Neural cell (in vitro differentiated cells): ENCODE results near the gene C16orf86. TPM values are rescaled to one million over a fixed set of nuclear protein-coding genes. Genes with fewer than 3 reads are reported as not detected.

Source experiments
- H2AFZ ChIP-seq: fragments of 200-600, 300-800 bp; sonication (generic), shearing (Covaris generic); 2 replicates; pipeline ENCODE4 v1.6.0; 2014; ENCODE audit warnings: low read depth, mild to moderate bottlenecking, antibody characterized with exemption, low read length, moderate library complexity
- H3F3A ChIP-seq: fragments of 200-600 bp; shearing (Covaris generic); 2 replicates; pipeline ENCODE4 v1.6.1; 2016; ENCODE audit warnings: mild to moderate bottlenecking, moderate library complexity, mixed read lengths, antibody characterized with exemption, low read length; ENCODE audit not compliant: insufficient read depth, poor library complexity, severe bottlenecking
- H3K27ac ChIP-seq: fragments of 200-600, 300-800 bp; sonication (generic), shearing (Covaris generic); 2 replicates; pipeline ENCODE4 v1.5.1; 2014; ENCODE audit warnings: mild to moderate bottlenecking, low read length, moderate library complexity
- H3K27me3 ChIP-seq: fragments of 300-800, 200-600 bp; sonication (generic), shearing (Covaris generic); 2 replicates; pipeline ENCODE4 v1.6.0; 2014; ENCODE audit warnings: mild to moderate bottlenecking, low read depth, low read length, moderate library complexity; ENCODE audit not compliant: insufficient read depth
- H3K36me3 ChIP-seq: fragments of 300-800, 200-600 bp; sonication (generic), shearing (Covaris generic); 2 replicates; pipeline ENCODE4 v1.5.1; 2014; ENCODE audit warnings: mild to moderate bottlenecking, antibody characterized with exemption, low read length, moderate library complexity; ENCODE audit not compliant: insufficient read depth
- H3K4me2 ChIP-seq: fragments of 300-800, 200-600 bp; sonication (generic), shearing (Covaris generic); 2 replicates; pipeline ENCODE4 v1.6.0; 2014; ENCODE audit warnings: mild to moderate bottlenecking, low read length
- H3K4me3 ChIP-seq: fragments of 300-800, 200-600 bp; sonication (generic), shearing (Covaris generic); 2 replicates; pipeline ENCODE4 v1.5.1; 2014; ENCODE audit warnings: mild to moderate bottlenecking, low read length, moderate library complexity
- H3K79me2 ChIP-seq: fragments of 200-600 bp; shearing (Covaris generic); replicated peaks from 2 replicates; pipeline ENCODE4 v1.6.0; 2014; ENCODE audit warnings: mild to moderate bottlenecking, low read length, moderate library complexity; ENCODE audit not compliant: insufficient read depth
- H3K9ac ChIP-seq: fragments of 300-800, 200-600 bp; sonication (generic), shearing (Covaris generic); 2 replicates; pipeline ENCODE4 v1.6.1; 2016; ENCODE audit warnings: mild to moderate bottlenecking, low read length, mixed read lengths
- H3K9me2 ChIP-seq: fragments of 200-600 bp; shearing (Covaris generic); 2 replicates; pipeline ENCODE4 v1.6.1; 2016; ENCODE audit warnings: mild to moderate bottlenecking, low read length, mixed read lengths; ENCODE audit not compliant: insufficient read depth
- H3K9me3 ChIP-seq: fragments of 200-600, 300-800 bp; sonication (generic), shearing (Covaris generic); 2 replicates; pipeline ENCODE4 v1.6.1; 2016; ENCODE audit warnings: mild to moderate bottlenecking, mixed run types, low read length, moderate library complexity, mixed read lengths
- H4K20me1 ChIP-seq: fragments of 200-600 bp; shearing (Covaris generic); 2 replicates; pipeline ENCODE4 v1.6.1; 2016; ENCODE audit warnings: mild to moderate bottlenecking, mixed run types; ENCODE audit not compliant: insufficient read depth
- CTCF ChIP-seq: fragments of 450-650 bp; IDR thresholded peaks from 2 replicates; pipeline ENCODE4 v1.5.1; 2014; ENCODE audit warnings: antibody characterized with exemption, mild to moderate bottlenecking, moderate library complexity; ENCODE audit not compliant: poor library complexity, severe bottlenecking
- EP300 ChIP-seq: fragments of 450-650 bp; conservative IDR thresholded peaks from 2 replicates; pipeline ENCODE4 v1.6.1; 2014; ENCODE audit warnings: antibody characterized with exemption, mild to moderate bottlenecking, moderate library complexity; ENCODE audit not compliant: poor library complexity, severe bottlenecking
- EZH2 ChIP-seq: fragments of 200-600, 300-800 bp; shearing (Covaris generic), sonication (generic); IDR thresholded peaks from 2 replicates; pipeline ENCODE4 v1.6.1; 2014; ENCODE audit warnings: antibody characterized with exemption, low read length, borderline replicate concordance, mild to moderate bottlenecking; ENCODE audit not compliant: insufficient read depth, poor library complexity, severe bottlenecking
- MXI1 ChIP-seq: fragments of 450-650 bp; conservative IDR thresholded peaks from 2 replicates; pipeline ENCODE4 v1.6.1; 2014; ENCODE audit warnings: antibody characterized with exemption, mild to moderate bottlenecking; ENCODE audit not compliant: poor library complexity, severe bottlenecking
- POLR2AphosphoS5 ChIP-seq: IDR thresholded peaks from 2 replicates; pipeline ENCODE4 v1.6.1; 2012
- RAD21 ChIP-seq: fragments of 450-650 bp; conservative IDR thresholded peaks from 2 replicates; pipeline ENCODE4 v1.6.1; 2014; ENCODE audit warnings: antibody characterized with exemption, mild to moderate bottlenecking, moderate library complexity
- REST ChIP-seq: IDR thresholded peaks from 2 replicates; pipeline ENCODE4 v1.6.1; 2012; ENCODE audit warnings: borderline replicate concordance
- SMC3 ChIP-seq: fragments of 450-650 bp; conservative IDR thresholded peaks from 2 replicates; pipeline ENCODE4 v1.6.1; 2014; ENCODE audit warnings: antibody characterized with exemption, mild to moderate bottlenecking, moderate library complexity; ENCODE audit not compliant: poor library complexity
- TAF1 ChIP-seq: IDR thresholded peaks from 2 replicates; pipeline ENCODE4 v1.6.1; 2012; ENCODE audit warnings: low read depth
- polyA plus RNA-seq: library from polyadenylated mRNA; depleted of rRNA; stranded (reverse); fragments of >200 nt; gene quantifications from 2 replicates; pipeline ENCODE4 v1.2.3, GENCODE V29; 2014

C16orf86 gene
- polyA plus RNA-seq, 1 donor from 2014 or later, result 2.4 TPM

- no peak overlapping the region for H2AFZ ChIP-seq
- peaks cover 35% of the 10 kb centered on the region for H3K27me3 ChIP-seq
- no peaks in the 10 kb centered on the region for H4K20me1 ChIP-seq
- no peaks in the 10 kb centered on the region for H3K36me3 ChIP-seq
- no peaks in the 10 kb centered on the region for H3K9me3 ChIP-seq
- peak overlapping the region; percentile 97 for H3K4me3 ChIP-seq
- H3K79me2 ChIP-seq, result no peaks in the 10 kb centered on the region
- H3F3A ChIP-seq, result no peaks in the 10 kb centered on the region
- TF ChIP-seq TAF1 (no peak), REST (no peak), EZH2 (no peak), MXI1 (no peak), CTCF (no peak), POLR2AphosphoS5 (no peak)
- no peak overlapping the region for H3K4me2 ChIP-seq
- no peak overlapping the region for H3K27ac ChIP-seq
- peak overlapping the region; percentile 80 for H3K9ac ChIP-seq
- H3K9me2 ChIP-seq, result no peaks in the 10 kb centered on the region
Measured at GRCh38 chr16:67652578-67653127, 14.0 kb upstream of the C16orf86 start.

- no peaks in the 10 kb centered on the region for H3K36me3 ChIP-seq
- H3K4me3 ChIP-seq, result peak overlapping the region; percentile 97
- no peaks in the 10 kb centered on the region for H3K79me2 ChIP-seq
- no peaks in the 10 kb centered on the region for H3F3A ChIP-seq
- no peaks in the 10 kb centered on the region for H3K9me2 ChIP-seq
- peak overlapping the region; percentile 80 for H3K9ac ChIP-seq
- H3K27me3 ChIP-seq, result peaks cover 35% of the 10 kb centered on the region
- TF ChIP-seq EP300 (no peak), POLR2AphosphoS5 (peak; percentile 62), EZH2 (no peak), SMC3 (peak; percentile 47), CTCF (peak; percentile 70), MXI1 (peak; percentile 78), TAF1 (no peak), RAD21 (no peak)
- no peak overlapping the region for H2AFZ ChIP-seq
- H3K9me3 ChIP-seq, result no peaks in the 10 kb centered on the region
- no peaks in the 10 kb centered on the region for H4K20me1 ChIP-seq
- H3K27ac ChIP-seq, result no peak overlapping the region
- H3K4me2 ChIP-seq, result peak overlapping the region; percentile 37
Measured at GRCh38 chr16:67653128-67653788, 13.4 kb upstream of the C16orf86 start.
